OCI-LY1 (cell line): ENCODE data around the gene GLG1.

ENCODE experiments used
- EZH2 ChIP-seq: fragments of 200-600 bp; sonication (generic), shearing (Covaris generic); IDR thresholded peaks from 2 replicates; pipeline ENCODE4 v1.8.0; 2017; ENCODE audit warnings: borderline replicate concordance, mixed run types, mild to moderate bottlenecking, antibody characterized with exemption, low read length, moderate library complexity, mixed read lengths
- TF ChIP-seq, protein P1 (sequence below): fragments of 200-600 bp; sonication (generic), shearing (Covaris generic); IDR thresholded peaks from 2 replicates; pipeline ENCODE4 v1.5.1; 2017; ENCODE audit warnings: mild to moderate bottlenecking, antibody characterized with exemption, low read length, moderate library complexity, mixed read lengths

DNA sequence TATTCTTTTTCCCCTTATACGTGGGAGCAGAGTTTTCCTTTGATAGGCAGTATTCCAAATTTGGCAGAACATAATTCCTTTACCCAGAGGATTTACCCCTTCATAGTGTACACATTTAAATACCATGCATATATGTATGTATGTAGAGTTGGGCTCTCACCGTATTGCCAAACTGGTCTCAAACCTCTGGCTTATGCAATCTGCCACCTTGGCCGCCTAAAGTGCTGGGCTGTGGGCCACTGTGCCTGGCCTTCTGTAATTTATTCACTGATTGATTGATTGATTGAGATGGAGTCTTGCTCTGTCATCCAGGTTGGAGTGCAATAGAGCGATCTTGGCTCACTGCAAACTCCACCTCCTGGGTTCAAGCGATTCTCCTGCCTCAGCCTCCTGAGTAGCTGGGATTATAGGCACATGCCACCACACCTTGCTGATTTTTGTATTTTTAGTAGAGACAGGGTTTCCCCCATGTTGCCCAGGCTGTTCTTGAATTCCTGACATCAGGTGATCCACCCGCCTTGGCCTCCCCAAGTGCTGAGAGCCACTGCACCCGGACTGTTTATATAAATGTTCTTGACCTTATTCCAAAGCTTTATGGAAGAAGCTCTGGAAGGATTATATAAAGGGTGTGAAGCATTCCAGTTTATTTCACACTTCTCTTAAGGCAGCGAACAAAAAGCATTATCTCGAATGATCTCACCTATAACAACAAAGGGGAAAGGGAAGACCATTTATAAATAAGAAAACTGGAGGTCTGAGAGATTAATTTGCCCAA is 14.9 kb downstream of the GLG1 start:
- TF ChIP-seq EZH2, result no peak
- TF ChIP-seq, protein P1, sequence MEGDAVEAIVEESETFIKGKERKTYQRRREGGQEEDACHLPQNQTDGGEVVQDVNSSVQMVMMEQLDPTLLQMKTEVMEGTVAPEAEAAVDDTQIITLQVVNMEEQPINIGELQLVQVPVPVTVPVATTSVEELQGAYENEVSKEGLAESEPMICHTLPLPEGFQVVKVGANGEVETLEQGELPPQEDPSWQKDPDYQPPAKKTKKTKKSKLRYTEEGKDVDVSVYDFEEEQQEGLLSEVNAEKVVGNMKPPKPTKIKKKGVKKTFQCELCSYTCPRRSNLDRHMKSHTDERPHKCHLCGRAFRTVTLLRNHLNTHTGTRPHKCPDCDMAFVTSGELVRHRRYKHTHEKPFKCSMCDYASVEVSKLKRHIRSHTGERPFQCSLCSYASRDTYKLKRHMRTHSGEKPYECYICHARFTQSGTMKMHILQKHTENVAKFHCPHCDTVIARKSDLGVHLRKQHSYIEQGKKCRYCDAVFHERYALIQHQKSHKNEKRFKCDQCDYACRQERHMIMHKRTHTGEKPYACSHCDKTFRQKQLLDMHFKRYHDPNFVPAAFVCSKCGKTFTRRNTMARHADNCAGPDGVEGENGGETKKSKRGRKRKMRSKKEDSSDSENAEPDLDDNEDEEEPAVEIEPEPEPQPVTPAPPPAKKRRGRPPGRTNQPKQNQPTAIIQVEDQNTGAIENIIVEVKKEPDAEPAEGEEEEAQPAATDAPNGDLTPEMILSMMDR, result no peak
